Fibroblast of skin of back (primary cell): Measurements from ENCODE around the gene TMPRSS7.
A peak's percentile ranks its signal among the peaks of the same experiment; 100 is the strongest.

Source experiments
- DNase-seq: peaks from one replicate; pipeline ENCODE4 v3.0.0-alpha.2; 2013

TMPRSS7 gene

DNA sequence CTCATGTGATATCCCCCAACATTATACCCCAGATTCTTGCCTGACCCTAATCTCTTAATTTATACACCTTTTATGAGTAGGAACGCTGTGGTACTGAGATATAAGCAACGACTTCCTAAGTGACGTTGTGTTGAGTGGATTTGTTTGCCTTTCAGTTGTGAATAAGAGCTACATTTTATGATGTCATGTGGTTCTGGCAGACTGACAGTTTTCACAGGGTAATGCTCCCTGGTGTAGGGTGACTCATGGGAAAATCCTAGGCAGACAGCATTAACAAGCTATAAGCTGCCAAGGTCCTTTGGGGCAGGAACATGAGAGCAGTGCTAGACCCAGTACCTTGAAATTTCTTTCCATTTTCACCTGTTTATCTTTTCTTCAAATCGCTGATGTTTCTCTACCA is 62.8 kb downstream of the TMPRSS7 start:
- DNase-seq, result peak; percentile 99

DNA sequence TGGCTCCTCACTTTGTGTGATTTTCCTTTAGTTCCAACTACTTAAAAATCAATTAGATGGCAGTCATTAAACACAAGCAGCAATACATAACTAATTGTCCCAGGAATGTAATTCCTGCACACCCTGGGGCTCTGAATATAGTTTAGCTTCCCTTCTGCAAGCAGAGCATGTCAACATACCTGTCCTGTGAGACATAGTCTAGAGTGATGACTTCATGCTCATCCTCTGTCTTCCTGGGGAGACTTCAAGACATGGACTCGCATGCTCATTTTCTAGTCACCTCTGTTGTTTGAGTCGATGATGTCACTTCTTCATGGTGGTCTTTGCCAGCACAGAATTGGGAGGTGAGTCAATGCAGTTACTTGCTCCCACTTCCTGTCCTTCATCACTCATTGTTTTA is 67.4 kb downstream of the TMPRSS7 start:
- peak; percentile 95 for DNase-seq

DNA sequence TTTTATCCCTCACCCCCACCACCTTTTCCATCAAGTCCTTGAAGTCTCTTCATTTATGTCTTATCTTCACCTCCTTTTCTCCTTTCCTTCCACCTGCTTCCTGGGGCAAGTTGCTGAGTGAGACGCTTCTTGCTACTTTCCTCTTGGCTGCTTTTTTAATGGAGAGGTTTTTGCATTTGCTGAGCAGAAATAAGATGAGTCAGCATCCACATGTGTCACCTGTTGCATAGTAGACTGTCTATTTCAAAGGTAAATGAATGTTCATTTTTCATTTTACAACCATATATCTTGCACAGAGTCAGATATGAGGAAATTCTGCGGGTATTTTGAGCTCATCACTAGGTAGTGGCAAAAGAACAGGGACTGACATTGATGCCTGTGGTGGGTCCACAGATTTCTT is 70.2 kb downstream of the TMPRSS7 start:
- no peak for DNase-seq

DNA sequence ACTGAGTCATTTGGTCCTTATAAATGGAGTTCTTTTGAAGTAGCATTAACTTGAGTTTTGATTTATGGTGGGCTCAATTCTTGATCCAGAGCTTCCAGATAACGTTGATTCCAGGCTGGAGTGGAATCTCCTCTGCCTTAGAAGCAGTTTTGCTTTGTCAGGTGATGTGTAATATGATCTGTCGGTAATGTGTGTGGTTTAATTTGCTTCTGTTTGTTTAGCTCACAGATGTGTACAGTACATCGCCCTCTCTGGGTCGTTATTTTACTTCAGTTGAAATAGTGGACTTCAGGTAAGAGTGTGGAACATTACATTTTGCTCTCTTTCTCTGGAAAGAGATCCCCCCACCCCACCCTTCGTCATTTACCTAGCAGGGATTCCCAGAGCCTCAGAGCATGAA is 74.8 kb downstream of the TMPRSS7 start:
- DNase-seq, result no peak

DNA sequence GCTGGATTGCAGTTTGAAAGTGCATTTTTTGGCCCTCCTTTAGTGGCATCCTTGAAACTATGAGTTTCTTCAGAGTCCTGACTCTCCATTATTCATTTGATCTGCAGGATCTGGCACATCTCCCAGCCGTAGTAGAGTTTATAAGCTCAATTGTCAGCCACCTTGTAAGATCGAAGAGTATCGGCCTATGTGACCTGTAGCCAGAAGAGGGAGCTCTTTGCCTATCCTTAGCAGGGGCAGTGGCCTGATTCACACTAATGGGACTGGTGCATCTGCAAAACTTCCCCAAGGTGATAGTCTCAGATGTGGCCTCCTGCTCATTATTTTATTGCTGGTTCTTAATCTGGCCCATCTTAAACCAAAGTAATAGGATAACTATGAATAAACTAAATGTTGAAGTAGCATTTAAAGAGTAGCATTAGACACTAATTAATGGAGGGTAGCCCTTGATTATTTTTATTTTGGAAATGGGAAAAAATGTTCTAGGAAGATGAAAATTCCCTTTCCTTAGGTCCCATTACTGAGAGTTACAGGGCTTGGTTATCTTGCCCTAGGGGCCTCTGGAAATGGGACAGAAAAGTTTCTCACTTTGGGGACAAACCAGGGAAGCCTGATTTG is 77.4 kb downstream of the TMPRSS7 start:
- DNase-seq, result peak; percentile 44

DNA sequence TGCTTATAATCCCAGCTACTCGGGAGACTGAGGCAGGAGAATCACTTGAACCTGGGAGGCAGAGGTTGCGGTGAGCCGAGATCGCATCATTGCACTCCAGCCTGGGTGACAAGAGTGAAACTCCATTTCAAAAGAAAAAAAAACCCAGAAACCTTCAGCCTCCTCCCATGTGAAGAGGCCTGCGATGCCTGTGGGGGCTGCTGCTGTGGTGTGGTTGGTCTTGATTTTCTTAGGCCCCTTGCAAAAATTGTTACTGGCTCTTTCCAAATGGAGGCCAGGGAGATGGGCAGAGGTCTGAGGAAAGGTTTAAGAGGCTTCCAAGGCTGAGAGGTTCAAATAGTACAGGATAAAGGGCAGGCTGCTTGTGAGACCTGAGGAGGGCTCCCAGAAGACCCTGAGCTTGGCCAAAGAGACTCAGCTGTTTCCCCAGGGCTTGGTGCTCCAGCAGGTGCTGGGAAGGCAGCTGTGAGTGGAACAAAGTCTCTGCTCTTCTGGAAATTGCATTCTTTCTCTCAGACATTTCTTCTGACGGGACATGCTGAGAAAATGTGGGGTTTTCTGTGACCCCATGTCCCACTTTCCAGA is 80.1 kb downstream of the TMPRSS7 start:
- DNase-seq, result no peak

DNA sequence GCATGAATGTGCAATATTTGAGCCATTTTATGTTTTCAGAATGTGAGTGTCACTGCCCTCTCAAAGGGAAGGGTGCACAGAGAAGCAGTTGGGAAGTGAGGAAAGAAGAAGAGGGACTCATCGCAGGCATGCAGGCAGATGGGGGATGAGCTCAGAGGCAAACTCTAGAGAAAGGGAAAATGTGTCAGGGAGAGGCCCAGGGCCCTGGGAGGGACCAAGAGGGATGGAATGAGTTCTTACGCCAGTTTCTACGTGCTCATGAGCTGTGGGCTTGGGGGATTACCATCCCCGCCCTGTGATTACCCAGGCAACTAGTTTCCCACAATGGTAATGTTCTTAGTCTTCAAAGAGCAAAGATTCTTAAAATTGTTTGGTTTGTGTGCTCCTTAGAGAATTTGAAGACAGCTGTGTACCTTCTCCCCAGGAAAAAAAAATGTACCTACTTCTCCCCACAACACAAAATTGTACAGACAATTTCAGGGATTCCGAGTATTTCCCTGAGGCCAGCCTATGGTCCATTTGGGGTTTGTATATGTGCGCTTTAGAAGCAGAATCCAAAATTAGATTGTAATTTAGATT is 80.7 kb downstream of the TMPRSS7 start:
- DNase-seq, result no peak

DNA sequence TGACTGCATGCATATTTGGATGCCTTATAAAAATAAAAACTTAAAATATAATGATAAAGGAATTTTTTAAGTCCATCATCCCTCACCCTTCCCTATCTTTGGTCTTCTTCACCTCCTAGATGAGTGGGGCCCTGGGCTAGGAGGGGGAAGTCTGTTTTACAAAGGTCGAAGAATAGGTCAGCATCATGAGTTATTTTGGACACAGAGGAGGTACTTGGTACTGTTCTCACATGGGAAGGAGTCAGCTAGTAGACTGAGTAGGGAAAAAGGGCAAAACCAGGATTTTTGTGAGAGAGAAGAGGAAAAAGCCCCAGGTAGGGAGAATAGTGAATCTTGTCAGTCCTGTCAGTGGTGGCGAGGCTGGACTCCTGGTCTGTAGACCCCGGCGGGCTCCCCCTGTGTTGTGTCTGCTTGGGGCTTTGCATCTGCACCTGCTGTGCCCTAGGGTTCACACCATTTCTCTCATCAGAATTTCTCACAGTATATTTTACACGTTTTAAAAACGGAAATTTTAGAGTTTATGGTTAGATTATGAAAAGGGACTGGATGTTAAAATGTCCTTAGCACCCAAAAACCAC is 81.4 kb downstream of the TMPRSS7 start:
- DNase-seq, result no peak

DNA sequence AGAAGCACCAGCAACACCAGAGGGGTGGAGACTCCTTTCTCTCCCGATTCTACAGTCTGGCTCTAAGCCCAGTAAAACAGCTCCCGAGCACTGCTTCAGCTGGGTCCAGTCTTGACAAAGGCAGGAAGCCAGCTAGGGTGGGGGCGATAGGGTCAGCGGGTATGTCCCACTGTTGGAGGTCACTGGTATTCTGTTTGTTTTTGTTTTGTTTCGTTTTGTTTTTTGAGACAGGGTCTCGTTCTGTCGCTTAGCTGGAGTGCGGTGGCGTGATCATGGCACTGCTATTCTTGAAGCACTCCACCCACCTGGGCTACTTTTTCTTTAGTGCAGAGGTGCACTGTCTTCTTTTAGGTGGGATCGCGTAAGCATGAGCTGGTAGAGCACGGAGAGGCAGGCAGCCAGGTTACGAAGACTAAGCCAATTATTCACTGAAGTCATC is 82.2 kb downstream of the TMPRSS7 start:
- DNase-seq, result no peak

DNA sequence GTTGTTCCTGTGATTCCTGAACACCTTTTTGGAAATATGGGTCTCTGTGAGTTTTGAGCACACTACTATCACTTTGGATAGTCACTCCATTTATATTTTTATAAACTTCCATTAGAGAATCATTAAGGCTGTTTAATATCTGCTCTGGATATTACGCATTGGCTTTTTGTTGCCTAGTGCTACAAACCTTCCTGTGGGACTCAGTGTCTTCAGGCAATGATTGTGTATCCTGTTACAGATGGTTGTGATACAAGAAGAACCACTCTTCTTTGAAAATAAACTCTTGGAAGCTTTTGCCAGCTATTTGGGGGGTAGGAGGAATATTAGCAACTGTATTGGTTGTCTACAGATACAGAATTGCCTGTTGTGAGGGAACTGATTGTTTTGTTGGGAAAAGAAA is 82.9 kb downstream of the TMPRSS7 start:
- no peak for DNase-seq

DNA sequence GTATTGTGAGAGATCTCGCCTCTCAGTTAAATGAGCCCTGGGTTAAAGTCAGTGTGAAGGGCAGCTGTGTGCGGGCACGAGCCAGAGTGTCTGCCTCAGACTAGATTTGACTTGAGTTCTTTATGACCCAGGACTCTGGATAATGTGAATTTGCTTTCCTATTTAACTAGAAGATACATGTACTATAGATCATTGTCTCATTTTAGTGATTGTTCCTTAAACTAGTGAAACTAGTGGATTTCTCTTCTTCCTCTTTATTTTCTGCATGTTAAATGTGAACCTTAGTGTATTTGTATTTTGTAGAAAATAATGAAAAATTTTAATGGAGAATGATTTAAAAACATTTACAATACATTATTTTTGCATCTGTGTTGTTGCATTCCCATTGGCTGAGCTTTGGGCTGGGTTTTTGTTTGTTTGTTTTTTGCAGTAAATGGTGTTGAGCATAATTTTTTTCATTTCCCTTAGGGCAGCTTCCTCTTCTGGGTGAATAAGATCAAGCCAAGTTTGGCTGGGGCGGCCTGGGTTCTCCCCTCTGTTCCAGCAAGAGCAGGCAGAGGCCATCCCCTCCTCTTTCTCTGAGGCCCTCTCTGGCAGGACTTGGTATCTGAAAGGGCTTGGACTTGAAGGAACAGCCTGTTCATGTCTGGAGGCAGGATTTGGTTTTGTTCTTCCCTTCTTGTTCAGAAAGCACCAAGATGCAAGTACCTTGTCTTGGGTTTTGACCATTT is 83.5 kb downstream of the TMPRSS7 start:
- no peak for DNase-seq

DNA sequence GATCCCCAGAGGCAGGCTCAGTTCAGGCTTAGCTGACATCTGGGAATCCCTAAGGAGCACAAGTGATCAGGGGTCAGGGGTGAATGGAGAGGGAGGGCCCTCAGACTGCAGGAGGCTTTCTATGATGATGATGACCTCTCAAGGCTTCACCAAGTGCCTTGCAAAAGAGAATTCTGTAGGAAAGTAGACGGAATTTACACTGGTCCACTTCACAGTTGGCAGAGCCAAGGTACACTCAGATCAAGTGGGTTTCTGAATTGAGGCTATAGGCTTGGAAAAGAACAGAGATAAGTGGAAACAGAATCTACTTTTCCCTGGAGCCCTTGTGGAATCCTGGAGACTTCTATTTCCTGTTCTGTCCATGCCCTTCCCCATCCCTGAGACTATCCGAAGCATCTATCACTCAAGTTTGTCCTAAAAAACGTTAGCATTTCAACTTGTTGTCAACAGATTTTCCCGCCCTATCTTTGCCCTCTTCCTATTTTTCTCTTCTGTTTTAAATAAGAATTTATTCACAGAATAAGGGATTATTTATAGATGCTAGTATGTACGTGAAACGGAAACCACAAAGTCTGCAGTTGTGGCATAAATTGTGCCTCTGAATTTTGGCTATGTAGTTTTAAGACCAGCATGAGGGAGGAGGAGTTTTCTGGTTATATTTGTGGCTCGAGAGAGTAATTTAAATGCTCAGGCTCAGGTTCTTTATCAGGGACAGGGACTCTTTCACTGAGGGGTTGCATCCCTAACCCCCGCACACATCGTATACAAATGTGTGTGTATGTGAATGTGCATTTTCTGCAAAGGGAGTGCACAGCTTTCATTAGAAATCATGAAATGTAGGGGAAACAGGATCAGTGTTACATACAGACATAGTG is 85.7 kb downstream of the TMPRSS7 start:
- no peak for DNase-seq

DNA sequence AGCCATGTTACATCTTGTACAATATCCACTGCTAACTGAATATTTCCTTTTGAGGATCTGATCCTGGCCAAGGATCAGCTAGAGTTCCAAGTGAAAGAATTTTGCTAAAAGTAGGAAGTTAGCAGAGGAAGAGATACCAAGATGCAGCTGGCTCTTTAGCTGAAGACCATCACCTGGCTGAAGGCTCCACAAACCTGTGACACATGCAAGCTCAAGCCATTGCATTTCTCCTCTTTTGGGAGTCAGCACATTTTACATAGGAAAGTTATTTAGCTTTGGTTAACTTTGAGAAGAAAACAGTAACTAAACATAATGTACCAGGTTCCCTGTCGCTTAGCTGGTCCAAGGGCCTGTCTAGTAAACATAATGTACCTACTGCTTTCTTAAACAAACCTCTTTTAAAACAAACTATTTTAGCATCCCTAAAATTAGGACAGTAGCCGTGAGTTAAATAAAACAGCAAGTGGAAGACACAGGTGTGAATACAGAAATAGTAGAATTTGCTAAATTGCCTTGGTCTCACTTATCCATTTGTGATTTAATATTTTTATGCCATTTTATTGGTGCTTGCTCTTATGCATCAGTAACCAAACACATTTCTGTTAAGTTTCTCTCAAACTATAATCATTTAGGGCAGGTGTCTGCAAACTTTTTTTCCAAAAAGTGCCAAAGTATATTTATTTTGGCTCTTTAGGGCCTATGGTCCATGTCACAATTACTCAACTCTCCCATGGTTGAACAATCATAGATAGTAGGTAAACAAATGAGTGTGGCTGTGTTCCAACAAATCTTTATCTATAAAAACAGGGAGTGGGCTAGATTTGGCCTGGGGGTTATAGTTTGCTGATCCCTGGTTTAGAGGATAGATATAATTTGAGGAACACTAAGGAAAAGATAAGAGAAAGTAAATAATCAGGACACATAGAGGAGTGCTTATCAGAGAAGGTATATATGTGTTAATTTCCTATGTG is 87.3 kb downstream of the TMPRSS7 start:
- DNase-seq, result no peak

DNA sequence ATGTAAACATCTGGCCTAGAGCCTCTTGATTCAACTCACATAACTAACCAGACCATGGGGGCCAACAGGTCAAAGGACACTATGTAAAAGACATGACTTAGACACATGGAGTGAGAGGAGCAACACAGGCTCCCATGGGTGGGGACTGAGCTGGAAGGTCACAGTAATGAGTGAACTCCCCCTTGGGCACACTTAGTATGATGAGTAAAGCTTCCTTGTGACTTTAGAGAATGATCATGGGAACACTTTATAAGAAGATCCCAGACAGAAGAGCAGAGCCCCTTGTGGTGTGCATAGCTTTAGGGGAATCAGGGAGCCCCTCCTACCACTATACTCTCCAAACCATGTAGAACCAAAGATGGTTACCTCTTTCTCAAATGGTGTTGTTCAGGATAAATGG is 88.3 kb downstream of the TMPRSS7 start:
- DNase-seq, result no peak

DNA sequence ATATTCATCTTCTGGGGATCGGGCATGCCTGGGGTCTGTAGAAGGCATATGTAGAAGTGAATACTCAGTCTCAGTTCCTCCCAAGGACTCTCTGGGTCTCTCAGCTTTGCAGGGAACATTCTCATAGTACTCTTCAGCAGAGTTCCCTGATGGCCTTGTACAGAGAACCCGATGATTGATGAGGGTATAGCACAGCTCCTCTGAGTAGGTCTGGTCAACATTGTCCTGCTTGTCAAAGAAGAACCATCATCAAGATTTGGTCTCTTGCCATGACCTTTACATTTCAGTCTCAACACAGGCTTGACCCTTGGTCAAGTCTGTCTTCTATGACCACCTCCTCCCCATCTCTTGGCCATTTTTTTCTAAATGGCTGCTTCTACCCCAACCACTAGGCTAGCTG is 89.0 kb downstream of the TMPRSS7 start:
- DNase-seq, result no peak

DNA sequence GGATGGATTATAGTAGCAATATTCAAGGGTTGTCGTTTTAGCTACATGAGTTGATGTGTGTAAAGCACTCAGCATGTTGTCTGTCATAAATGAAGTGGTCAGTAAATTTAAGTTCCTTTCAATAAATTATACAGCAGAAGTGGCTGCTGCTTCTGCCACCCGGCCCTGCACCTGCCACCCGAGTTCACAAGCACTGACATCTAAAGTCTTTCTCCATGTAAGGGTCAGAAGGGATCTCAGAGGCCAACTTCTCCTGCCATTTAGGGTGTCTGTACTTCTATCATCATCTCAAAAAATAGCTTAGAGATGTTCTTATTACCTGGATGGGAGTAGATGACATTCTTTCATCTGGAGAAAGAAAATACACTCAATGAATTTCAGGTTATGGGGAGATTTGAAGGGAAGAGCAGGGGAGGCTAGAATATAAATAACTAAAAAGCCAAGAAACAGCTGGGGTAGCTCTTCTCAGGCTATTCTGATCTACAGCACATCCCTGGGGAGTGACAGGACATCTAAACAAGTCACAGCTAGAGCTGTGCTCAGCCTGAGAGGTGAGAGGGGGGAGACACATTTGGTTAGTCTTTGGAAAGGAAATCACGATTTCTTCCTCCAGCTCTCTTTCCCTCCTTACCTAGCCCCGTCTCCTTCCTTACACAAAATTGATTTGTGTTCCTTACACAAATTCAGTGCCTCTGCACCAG is 90.5 kb downstream of the TMPRSS7 start:
- no peak for DNase-seq

DNA sequence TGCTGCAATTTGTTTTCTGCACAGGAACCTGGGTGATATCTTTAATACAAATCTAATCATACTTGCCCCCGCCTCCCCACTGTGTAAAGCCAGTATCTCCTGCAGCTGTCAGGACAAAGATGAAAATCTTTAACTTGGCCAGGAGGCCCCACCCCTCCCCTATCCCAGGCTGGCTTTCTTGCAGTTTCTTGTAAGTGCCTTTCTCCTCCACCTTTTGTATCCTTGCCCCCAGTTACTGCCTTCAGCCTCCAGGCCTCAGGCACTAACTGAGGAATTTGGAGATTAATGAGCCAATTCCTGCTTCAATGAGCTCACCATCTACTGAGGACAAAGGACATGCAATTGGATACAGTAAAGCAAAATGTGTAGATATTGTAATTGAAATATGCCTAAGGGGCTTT is 92.0 kb downstream of the TMPRSS7 start:
- peak; percentile 16 for DNase-seq

DNA sequence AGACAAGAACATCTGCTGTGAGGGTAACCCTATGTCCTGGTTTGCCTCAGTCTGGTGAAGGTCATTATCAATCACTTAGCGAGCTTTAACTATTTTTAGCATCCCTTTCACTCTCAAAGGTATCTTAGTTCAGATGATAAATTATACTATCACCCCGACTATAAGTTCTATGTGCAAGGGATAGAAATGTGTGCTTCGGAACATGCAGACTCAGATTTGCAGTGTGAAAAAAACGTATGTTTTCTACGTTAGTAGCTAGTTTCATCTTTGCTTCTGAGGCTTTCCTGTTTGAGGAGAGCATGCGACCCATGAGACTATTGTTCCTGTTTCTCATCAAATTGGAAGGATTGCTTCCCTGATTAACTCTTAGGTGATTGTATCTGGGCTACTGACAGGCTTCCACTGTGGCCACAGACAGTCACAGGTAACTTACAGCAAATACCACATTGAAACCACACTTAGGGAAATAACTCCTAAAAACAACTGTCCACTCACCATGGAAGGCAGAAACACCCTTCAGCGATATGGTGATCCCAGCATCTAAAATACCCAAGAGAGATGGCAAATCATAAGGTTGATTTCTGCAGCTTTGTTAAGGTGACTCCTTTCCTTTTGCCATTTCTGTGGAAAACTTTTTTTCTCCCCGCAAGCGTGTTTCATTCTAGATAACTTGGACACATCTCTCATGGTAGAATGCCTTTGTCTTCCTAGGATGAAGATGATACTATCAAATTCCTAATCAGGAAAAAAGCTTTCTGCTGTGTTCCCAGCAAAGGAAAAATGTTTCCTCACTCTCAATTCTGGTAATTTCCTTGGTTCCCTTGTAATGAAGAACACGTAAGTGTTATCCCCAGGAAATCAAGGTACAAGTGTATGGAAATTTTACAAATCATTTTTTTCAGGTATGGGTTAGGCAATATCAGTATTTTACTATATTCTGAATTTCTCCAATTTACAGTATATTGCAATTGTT is 93.3 kb downstream of the TMPRSS7 start:
- DNase-seq, result no peak
